ENCODE data around the gene GLS.
A peak's percentile ranks its signal among the peaks of the same experiment; 100 is the strongest.
"Not testable (repeated sequence)": the region's sequence is repeated elsewhere in the genome, so short reads cannot be mapped to it uniquely, and the experiment has no call there.

The GLS gene

DNA sequence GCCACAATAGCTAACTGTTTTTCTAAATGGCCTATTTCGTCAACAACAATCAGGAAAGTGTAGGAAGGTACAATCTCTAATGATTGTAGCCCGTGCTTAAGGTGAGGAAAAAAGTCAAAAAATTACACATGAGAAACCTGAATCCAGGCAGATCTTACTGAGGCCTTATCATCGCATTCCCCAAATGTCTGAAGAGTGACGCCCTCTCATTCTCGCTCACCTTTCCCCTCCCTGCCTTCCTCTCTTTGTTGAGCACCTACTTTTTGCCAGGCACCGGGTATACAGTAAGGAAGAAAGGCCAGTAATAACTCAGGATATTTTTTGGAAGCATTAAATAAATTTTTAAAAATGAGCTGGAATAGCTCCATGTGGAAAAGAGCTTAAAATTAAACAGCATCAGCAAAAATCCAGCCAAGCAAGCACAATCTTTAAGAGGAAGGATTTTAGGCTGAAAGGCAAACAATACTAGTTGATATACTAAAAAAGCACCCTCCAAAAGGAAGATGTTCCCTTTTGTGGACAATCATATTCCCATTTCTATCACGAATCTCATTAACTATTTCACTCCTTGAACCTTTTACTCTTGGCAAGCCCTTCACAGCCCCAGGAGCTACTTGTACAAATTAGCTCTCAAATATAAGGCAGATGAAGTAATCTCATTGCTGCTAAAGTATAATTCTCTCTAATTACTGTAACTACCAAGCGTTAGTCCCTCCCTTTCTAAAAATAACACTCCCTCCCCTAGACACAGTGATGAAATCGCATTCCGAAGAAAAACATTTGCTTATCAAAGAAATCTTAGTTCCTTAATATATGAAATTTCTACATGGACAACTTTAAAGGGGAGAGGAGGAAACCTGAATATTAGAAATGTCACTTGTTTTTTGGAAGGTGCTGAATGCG is 93.4 kb downstream of the GLS start:
- DNase-seq: no peak

- no peak for DNase-seq
Measured at GRCh38 chr2:190974629-190975361, 94.2 kb downstream of the GLS start.

GRCh38 chr2:190976521-190976920 is 95.9 kb downstream of the GLS start:
- no peak for DNase-seq

GRCh38 chr2:190977505-190977904 is 96.9 kb downstream of the GLS start:
- DNase-seq: no peak

DNA sequence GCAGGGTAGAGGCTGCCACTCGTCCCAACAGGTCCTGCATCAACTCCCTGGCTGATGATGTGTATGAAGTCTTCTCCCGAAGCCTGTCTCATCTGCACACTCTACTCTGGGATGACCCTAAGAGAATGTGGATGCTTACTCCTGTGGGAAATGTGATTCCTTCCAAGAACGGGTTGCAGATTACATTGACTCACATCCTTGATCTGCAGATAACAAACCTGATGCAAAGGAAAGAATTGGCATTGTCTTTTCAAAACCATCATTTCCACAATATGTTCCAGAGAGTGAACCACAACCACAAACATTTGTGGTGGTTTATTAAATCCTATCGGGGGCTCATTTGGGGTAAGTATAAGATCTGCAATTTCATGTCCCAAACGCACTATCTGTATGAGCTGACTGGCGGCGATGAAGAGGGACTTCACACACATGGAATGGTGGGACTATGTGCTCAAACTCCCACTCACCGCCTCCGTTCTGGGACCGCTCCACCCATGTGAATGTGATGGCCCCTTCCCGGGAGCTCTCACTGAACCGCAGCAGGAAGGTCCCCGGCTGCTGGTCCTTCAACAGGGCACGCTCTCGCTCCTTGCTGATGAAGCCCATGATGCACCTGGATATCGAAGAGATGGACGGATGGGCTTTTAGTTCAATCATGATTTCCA is 97.9 kb downstream of the GLS start:
- no peak for DNase-seq

- no peak for DNase-seq
Measured at GRCh38 chr2:190979906-190980629, 99.4 kb downstream of the GLS start.

DNA sequence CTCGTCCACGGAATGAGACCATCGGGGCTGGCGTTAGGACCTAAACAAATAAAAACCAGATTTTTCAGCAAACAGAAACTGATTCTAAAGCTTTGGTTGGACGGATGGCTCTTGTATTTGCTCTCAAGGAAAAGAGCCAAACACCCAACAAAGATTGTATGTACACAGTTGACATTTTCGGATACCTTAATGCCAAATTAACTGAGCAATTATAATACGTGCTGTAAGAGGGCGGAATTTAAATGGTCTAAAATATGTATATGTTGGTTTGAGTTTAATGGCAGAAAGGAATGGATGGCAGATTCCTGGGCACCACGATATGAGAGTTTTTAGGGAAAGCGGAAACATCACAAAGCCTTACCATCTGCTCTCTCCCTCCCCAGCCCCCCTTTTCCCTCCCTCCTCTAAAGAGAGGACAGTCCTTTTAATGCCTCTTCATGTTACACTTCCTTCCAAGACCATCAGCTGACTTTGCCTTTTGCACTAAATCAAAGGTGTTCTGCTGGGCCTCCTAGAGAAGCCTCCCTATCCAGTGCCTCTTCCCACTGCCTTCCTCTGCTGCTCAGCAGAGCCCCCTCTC is 100.1 kb downstream of the GLS start:
- DNase-seq: no peak

DNA sequence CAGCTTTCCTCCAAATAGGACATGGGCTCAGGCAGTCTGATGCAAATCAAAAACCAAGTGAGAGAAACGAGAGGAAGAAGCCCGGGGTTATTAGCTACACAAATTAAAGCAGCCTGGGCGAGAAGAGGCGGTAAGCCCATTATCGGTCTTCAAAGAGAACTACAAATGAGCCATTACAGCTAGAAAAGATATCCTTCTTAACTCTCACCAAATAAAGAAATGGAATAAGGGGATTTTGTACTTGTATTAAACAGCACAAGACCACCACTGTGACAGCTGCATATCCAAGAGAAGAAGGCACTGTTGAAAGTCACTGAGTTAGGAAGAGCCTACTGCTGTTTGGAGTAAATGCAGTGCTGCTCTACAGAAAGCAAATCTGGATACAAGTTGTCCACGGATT is 100.7 kb downstream of the GLS start:
- DNase-seq: no peak

- DNase-seq: no peak
Measured at GRCh38 chr2:190981733-190982132, 101.1 kb downstream of the GLS start.

DNA sequence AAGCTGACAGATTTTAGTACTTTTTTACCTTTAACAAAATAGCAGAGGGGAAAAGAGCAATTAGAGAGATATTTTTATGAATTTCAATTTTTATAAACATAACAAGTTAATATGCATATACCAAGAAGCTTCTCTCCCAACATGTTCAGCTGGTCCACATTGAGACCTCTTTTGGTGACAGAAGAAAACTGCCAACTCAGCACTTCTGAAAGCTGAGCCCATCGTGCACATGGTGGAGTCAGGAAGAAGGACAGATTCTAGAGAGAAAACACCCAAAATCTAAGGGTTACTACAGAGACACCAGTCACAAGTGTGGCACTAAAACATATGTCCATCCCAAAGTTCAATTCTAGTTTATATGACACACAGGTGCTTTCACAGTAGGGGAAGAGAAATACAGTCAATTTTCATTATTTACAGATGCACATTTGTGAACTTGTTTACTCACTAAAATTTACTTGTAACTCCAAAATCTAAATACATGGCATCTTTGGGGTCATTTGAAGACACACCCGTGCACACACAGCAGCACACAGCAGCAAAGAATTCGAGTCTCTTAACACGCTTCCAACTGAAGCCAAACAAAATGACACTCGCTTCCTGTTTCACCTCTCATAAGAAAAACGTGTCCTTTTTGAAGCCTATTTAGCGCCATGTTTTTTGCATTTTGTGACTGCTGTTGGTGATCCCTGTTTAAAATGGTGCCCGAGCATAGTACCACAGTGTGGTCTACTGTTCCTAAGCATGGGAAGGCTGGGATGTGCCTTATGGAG is 101.8 kb downstream of the GLS start:
- no peak for DNase-seq

DNA sequence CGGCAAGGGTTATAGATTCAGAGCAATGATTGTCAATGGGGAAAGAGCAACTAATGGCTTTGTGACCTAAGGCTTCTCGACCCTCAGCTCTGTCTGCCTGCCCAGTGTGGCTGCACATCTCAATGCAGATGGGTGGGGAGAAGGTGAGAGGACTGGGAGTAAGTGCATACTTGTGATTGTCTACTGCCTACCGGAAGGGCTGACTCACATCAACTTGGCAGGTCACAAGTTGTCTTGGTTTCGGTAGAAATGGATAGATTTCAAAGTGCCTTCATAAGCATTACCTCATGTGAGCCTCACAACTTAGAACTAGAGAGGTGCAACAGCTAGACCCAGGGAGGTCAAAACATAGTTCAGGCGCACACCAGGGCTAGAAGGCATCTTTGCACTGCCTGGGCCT is 104.0 kb downstream of the GLS start:
- DNase-seq: no peak

- DNase-seq: no peak
Measured at GRCh38 chr2:190986221-190986953, 105.8 kb downstream of the GLS start.

GRCh38 chr2:190987116-190987515 is 106.5 kb downstream of the GLS start:
- DNase-seq: no peak

- no peak for DNase-seq
Measured at GRCh38 chr2:190987938-190988337, 107.3 kb downstream of the GLS start.

DNA sequence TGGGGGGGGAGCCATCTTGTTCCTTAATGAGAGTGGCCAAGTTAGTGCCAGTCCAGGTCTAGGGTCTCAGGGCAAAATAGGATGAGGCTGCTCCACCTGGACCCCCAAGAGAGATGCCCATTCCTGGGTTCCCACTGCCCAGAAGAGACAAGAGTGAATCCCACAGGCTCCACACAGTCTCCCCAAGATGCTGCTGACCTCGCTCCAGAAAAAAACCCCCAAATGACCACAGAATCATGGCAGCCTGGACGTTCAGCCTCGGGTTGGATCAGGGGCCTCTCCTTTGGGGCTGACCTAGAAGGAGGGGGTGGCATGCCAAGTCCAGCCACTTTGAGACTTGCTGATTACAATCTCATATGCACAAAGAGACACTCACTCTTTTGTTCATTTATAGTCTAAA is 108.3 kb downstream of the GLS start:
- DNase-seq: no peak

DNA sequence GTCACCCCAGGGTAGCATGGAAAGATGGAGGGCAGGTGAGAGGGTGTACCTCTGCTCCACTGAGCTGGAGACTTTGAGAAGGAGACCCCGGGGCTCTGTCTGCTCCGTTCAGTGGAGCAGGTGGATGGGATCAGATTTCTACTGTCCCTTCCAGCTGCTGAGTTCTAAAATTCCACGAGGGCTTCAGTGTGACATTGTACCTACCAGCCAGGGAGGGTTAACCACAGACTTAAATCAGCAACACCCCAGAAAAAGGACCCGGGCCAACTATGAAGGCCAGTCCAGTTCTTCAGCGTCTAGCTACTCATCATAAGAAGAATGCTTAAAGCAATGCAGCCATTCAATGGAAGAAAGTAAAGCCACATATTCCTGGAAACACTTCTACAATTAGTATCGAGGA is 109.5 kb downstream of the GLS start:
- DNase-seq: no peak

GRCh38 chr2:190993292-190993643 is 112.6 kb downstream of the GLS start:
- DNase-seq: no peak

GRCh38 chr2:190994148-190994547 is 113.5 kb downstream of the GLS start:
- DNase-seq: no peak

DNA sequence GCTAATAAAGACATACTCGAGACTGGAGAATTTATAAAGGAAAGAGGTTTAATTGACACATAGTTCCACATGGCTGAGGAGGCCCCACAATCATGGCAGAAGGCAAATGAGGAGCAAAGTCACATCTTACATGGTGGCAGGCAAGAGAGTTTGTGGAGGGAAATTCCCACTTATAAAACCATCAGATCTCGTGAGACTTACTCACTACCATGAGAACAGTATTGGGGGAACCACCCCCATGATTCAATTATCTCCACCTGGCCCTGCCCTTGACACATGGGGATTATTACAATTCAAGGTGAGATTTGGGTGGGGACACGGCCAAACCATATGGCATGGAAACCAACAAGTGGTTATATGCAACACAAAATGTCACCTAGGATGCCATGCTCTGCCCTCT is 114.7 kb downstream of the GLS start:
- not testable (repeated sequence) for DNase-seq

GRCh38 chr2:190996338-190996946 is 115.8 kb downstream of the GLS start:
- DNase-seq: peak; percentile 59

DNA sequence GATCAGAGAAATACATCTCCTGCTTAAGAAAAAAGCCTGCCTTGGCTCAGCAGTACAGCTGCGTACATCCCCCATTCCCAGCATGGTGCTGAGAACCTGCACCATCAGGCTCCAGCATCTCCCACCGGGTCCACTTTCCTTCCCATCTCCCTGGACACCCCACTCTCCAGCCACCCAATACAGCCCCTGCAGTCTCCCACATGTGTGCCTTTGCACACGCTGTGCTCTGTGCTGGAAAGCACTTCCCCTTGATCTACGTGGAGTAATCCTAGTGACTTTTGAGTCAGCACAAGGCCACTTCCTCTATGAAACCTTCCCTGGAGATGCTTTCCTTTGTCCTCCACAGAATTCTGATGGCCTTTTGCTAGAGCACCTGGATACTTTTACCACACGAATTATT is 116.3 kb downstream of the GLS start:
- no peak for DNase-seq
